H1 (cell line): ENCODE results near the gene TAS2R19. TPM values are rescaled to one million over a fixed set of nuclear protein-coding genes. Genes with fewer than 3 reads are reported as not detected.

Experiments
- BRCA1 ChIP-seq: IDR thresholded peaks from 2 replicates; pipeline ENCODE4 v1.6.1; 2012; ENCODE audit warnings: low read depth, low read length, improper control_type of control experiment
- CEBPB ChIP-seq: IDR thresholded peaks from 2 replicates; pipeline ENCODE4 v1.6.1; 2012; ENCODE audit warnings: low read depth, low read length
- polyA plus RNA-seq, 7 experiments: library from polyadenylated mRNA; depleted of rRNA in 3 of 7; stranded (reverse) in 5 of 7; unstranded in 2 of 7; fragments of >200 nt in 5 of 7; fragments of 200-250 nt in 2 of 7; gene quantifications; 1 replicate in 5 of 7; 2 replicates in 1 of 7; 4 replicates in 1 of 7; pipeline versions ENCODE4 v1.2.1 to v1.2.3, GENCODE V29; 2011 to 2013; ENCODE audit warnings: missing spikeins in 2 of 7, mixed read lengths in 2 of 7
- total RNA-seq: library from RNA; stranded (reverse); fragmentation: NEBNext Ultra II Directional; extraction: Animal tissue kit (Norgen Biotek cat#: 25700); gene quantifications from 2 replicates; pipeline ENCODE4 v1.2.1, GENCODE V29; 2021

TAS2R19 gene
- total and polyA plus RNA-seq, 2 of the 8 experiments (the other 6 are each of a cell fraction or from before 2014, with no cell fraction given), result 0.97 to 0.99 TPM

DNA sequence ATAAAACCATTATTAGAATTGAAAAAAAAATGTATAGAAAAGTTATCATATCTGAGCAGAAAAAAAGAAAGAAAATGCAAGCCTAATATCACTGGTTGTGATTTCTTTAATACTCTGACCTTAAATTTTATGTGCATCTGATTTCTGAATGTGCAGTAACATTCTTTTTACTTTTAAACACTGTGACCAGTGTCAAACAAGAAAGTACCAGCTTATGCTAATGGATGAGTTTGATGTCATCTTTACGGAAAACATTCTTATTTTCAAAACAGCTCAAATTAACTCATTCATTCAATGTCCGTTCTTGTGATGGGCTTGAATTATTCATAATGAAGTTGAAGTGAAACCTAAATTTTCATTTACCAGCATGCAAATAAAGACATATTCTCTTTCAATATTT lies 35.6 kb downstream of the TAS2R19 start, which contains the start of gene TAS2R50 (continued):
- TF ChIP-seq CEBPB (no peak), BRCA1 (no peak)
